Anterior cingulate cortex (tissue), 58 donors: Measurements from ENCODE around the gene IL17RA.

Experiments
- DNase-seq, 58 donors: peaks; one replicate each; lab custom pipeline; 2025; lab: John Stamatoyannopoulos, UW

Gene IL17RA

GRCh38 chr22:17083255-17083654 is 1.5 kb upstream of the IL17RA start:
- DNase-seq: peak in 1 of 58 donors; percentile 20

DNA sequence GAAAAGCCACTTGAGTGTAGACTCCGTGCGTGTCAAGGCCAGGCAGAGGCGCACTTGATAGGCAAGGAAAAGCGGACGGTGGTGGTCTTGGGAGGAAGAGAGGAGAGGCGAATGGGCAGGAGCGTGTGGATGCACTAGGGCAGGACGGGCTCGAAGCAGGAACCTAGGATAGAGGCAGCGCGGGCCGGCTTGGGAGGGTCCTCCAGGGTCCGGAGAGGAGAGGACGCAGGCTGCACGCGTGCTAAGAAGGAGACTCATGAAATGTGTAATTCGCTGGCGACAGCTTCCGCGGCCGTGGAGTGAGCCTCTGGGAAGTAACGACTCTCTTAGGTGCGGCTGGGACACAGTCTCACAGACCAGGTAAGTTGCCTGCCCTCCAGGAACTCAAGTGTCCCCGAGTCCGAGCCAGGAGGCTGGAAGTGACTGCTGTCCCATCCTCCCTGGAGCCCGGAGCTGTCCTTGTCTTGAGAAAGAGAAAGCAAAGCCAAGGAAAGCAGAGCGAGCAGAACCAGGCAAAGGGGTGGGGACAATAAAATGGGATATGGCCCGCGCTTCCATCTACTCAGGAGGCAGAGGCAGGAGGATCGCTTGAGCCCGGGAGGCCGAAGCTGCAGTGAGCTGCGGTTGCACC is 874 bp upstream of the IL17RA start:
- no peak for DNase-seq

GRCh38 chr22:17085277-17086181 is 729 bp downstream of the IL17RA start:
- DNase-seq: no peak

DNA sequence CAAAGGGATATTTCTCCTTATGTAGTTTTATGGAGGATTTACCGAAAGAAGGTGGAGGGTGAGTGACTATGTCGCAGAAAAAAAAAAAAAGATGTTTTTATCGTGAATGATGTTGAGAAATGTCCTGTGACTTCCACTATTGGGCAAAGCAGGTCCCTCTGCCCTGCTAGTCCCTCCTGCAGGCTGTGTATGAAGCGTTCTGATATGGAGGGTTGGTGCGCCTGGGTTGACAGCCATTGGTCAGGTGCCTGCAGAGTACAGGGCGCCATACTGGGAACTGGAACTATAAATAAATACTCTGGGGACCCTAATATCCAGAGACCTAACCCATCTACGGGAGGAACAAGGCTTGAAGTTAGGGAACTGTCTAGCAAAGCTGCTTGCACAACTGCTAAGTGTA is 1.5 kb downstream of the IL17RA start:
- no peak for DNase-seq

DNA sequence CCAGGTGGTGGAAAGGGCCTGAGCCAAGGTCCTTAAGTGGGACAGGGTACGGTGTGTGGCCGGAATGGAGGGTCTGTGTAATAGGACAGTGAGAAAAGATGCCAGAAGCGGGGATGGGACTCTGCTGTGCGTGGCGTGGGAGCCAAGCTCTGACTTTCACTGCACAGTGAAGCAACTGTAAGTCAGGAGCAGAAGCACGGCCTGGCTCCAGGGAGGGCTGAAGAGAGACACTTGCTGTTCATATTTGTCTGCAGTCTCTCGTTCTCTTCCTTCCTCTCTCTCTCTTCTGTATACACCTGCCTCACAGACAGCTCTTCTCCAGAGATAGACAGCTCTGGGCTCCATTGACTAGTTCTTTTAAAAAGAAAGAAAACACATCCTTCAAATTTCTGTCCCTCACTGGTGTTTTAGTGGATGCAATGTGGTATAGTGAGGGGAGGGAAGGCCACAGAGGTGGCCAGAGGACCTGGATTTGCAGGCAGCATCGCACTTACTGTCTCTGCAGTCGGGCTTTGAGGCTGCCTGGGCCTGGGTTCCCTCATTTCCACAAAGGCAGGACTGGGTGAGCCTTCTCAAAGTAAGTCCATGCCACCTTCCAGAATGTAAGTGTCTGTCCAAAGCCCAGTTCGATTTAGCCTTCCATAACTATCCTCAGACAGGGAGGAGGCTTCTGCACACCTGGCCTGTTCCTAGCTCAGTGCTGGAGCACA is 2.1 kb downstream of the IL17RA start:
- no peak for DNase-seq

- DNase-seq: no peak
Observed at GRCh38 chr22:17087498-17088131, 2.8 kb downstream of the IL17RA start.

DNA sequence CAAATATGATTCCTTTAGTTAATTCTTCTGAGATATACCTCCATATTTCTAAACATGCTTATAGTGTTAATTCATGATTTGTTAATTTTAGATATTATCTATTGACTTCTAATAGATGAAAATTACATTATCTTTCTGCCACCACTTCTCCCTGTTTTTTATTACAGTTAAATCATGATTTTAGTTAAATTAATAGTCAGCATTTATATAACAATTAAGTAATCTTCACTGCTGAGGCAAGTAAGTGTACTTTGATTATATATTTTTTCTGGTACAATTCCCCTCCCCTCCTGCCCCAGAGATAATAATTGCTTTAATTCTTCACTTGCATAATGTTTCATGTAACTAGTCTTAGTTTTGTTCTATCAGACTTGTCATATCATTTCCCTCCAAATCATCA is 5.8 kb downstream of the IL17RA start:
- no peak for DNase-seq

GRCh38 chr22:17091851-17092250 is 7.1 kb downstream of the IL17RA start:
- DNase-seq: no peak

DNA sequence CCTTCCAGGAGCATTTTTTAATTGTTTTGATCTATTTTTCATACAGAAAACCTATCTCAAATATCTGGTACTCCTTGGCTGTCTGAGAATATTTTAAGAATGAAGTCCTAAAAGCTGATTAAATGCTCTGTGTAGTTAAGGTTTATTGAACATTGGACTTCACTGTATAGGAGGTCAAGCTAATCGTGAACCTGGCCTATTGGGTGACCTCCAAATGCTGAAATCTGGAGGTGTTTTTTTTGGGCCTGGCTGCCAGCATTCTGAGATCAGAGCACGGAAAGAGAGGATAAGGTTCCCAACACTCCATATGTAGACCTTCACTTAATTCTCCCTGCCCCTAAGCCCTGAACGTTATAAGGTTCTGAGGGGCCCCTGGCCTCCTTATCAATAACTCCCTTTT is 8.3 kb downstream of the IL17RA start:
- no peak for DNase-seq

GRCh38 chr22:17095538-17095937 is 10.7 kb downstream of the IL17RA start:
- DNase-seq: no peak

- no peak for DNase-seq
Observed at GRCh38 chr22:17096071-17096470, 11.3 kb downstream of the IL17RA start.

- no peak for DNase-seq
Observed at GRCh38 chr22:17097062-17097461, 12.3 kb downstream of the IL17RA start.

DNA sequence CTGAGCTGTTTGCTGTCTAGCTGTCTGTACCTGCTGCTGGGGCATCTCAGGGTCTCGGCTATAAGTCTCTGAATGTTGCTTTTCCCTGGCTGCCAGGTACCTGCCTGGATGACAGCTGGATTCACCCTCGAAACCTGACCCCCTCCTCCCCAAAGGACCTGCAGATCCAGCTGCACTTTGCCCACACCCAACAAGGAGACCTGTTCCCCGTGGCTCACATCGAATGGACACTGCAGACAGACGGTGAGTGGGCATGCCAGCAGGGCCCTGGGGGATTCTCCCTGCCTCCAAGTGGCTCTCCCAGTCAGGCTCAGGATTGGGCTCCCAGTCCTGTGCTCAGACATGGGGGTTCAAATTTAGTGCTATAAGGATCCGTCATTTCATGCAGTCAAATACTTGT is 12.9 kb downstream of the IL17RA start:
- no peak for DNase-seq

GRCh38 chr22:17098379-17098819 is 13.6 kb downstream of the IL17RA start:
- DNase-seq: peak in 5 of 58 donors; percentile 10 to 55 (median 35)

DNA sequence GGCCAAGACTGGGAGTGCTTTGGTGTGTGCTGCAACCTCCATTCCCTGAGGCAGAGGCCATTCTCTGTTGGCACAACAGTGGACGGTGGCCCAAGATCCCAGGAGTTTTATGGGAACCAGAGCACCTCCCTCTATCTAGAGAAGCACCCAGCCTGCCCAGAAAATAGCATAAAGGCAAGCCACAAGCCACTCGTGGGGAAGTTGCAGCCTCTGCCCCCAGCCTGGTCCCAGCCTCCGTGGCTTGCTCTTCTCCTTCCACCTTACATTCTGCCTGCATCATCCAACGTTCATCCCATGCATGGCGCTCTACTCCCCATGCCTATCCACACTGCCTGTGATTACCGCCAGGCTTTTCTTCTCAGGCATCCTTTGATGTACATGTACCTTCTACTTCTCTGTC is 15.8 kb downstream of the IL17RA start:
- no peak for DNase-seq

DNA sequence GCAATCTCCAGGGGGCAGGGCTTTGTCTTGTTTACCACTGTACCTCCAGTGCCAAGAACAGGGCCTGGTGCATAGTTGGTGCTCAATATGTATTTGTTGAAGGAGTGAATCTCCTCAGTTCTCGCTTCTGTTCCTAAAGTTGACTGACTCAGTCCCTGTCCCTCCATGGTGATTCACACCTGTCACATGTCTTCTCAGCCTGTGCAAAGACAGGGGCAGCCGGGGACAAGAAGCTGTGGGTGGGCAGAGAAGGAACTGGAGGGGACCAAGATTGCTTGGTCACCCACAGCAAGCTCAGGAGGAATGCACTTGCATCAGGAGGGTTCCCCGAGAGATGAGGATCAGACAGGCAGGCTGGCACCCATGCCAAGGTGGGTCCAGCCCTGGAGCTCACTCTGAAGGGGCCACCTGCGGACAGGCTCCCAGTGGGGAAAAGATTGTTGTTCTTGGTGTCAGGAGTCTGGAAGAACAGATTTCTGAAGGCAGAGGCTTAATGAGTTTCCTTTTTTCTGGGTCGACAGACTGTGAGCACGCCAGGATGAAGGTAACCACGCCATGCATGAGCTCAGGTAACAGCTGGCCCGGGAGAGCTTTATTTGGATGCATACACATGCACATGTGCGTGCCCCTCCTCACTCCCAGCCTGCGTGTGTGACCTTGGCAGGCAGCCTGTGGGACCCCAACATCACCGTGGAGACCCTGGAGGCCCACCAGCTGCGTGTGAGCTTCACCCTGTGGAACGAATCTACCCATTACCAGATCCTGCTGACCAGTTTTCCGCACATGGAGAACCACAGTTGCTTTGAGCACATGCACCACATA is 16.9 kb downstream of the IL17RA start:
- peak in 4 of 58 donors; percentile 9 to 45 (median 28) for DNase-seq

DNA sequence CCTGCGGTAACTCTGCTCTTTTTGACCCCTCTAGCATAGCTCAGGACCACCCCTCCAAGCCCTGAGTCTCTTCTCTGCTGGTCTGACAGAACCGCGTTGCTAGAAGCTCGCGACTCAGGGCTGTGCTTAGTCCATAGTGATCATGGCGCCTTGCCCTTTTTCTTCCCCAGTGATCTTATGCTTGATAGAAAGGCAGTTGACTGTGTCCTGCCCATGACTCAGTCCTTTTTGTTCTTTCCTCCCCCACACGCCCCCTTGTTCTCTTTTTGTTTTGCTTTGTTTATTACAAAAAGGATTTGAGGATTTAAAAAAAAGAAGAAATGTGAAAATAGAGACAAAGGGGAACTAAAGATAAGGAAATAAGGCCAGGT is 17.5 kb downstream of the IL17RA start:
- DNase-seq: no peak

DNA sequence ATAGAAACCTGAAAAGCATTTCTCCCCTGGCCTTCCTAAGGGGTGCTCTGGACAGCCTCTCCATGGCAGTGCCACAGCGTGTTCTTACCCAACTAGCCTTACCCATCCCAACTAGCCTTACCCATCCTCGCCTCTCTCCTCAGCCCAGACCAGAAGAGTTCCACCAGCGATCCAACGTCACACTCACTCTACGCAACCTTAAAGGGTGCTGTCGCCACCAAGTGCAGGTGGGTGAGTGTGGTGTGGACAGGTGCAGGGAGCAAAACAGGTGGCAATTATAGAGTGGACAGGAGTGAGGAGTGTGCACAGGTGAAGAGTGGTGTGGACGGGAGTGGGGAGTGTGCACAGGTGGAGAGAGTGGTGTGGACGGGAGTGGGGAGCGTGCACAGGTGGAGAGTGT is 18.6 kb downstream of the IL17RA start:
- DNase-seq: no peak

GRCh38 chr22:17104336-17104935 is 19.6 kb downstream of the IL17RA start:
- DNase-seq: no peak
